ENCODE results near the gene ENO1. TPM values are rescaled to one million over a fixed set of nuclear protein-coding genes. Genes with fewer than 3 reads are reported as not detected.
A peak's percentile ranks its signal among the peaks of the same experiment; 100 is the strongest.
"Not testable (repeated sequence)": the region's sequence is repeated elsewhere in the genome, so short reads cannot be mapped to it uniquely, and the experiment has no call there.

The ENO1 gene
- total RNA-seq, 1 donor, result 1,401 TPM

- no peak for DNase-seq (ENCODE audit: low read depth)
- H3K4me3 ChIP-seq (ENCODE audit: low read depth, low read length), result no peak overlapping the region
- no peak for TF ChIP-seq CTCF (IDR thresholded peaks at IDR 0.05; ENCODE audit: insufficient read depth, low read depth, low read length)
Observed at GRCh38 chr1:8892026-8892425, 13.5 kb upstream of the ENO1 start.

DNA sequence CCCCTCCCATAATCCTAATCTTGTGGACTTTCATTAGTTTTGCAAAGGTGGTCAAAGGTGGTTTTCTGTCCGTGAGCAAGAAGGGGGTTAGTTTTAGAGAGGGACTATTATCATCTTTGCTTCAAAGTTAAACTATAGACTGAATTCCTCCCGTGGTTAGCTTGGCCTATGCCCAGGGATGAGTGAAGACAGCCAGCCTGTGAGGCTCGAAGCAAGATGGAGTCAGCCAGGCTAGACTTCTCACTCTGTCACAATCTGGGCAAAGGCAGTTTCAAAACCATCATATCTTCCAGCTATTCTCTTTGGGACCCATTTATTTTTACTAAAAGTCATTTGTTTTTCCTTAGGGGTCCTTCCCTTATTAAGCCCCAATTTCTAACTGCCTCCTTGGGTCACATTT is 12.9 kb upstream of the ENO1 start:
- TF ChIP-seq CTCF (IDR thresholded peaks at IDR 0.05; ENCODE audit: insufficient read depth, low read depth, low read length), result no peak
- H3K4me3 ChIP-seq (ENCODE audit: low read depth, low read length), result no peak overlapping the region
- DNase-seq (ENCODE audit: low read depth), result no peak

DNA sequence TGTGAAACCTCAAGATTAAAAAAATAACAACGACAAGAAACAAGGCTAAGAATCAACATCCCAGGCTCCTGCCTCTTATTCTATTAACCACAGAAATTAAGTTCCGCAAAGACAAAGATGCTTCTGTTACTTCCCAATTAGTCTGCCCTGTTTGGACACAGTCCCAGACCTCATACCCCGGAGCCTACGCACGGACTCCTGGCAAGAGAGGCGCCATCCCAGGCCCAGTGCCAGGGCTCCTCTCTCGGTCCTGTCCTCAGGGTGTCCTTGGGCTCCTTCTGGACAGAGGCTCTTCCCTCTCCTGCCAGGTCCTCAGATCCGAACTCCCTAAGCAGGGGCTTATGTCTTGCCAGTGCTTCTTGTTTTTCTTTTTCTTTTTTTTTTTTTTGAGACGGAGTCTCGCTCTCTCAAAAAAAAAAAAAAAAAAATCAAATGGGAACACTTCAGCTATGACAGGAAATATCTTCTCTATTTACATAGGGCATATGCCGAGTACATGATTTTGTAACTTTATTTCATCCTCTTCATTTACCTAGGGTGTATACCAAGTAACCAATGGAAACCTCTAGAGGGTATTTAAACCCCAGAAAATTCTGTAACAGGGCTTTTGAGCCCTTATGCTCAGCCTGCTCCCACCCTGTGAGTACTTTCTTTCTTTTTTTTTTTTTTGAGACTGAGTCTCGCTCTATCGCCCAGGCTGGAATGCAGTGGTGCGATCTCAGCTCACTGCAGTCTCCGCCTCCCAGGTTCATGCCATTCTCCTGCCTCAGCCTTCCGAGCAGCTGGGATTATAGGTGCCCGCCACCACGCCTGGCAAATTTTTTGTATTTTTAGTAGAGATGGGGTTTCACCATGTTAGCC is 11.7 kb upstream of the ENO1 start:
- TF ChIP-seq CTCF (IDR thresholded peaks at IDR 0.05; ENCODE audit: insufficient read depth, low read depth, low read length), result no peak
- H3K4me3 ChIP-seq (ENCODE audit: low read depth, low read length), result peak overlapping the region; percentile 36
- peak; percentile 88 for DNase-seq (ENCODE audit: low read depth)

DNA sequence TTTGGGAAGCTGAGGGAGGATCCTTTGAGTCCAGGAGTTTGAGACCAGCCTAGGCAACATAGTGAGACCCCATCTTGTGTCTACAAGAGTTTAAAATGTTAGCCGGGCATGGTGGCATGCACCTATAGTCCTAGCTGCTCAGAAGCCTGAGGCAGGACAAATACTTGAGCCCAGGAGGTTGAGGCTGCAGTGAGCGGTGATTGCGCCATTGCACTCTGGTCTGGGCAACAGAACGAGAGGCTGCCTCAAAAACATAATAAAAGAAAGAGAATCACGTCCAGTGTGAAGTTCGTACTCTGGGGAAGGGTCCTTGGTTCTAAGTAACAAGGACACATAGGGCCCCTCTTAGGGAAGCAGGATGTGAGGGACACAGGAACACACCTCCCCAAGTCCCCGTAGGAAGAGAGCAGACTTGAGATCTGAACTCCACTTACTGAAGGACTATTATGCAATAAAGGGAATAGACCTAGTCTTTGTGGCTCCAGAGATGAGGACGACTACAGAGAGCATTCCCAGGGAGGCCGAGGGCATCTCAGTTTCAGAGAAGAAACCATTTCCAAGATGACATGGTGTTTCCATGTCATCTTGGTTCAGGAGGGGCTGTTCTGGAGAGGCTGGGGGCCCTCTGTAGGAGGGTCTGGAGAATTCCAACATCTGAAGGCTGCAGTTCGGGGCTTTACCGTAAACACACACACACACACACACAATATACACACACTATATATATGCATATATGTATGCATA is 10.8 kb upstream of the ENO1 start:
- no peak overlapping the region for H3K4me3 ChIP-seq (ENCODE audit: low read depth, low read length)
- DNase-seq (ENCODE audit: low read depth), result no peak

DNA sequence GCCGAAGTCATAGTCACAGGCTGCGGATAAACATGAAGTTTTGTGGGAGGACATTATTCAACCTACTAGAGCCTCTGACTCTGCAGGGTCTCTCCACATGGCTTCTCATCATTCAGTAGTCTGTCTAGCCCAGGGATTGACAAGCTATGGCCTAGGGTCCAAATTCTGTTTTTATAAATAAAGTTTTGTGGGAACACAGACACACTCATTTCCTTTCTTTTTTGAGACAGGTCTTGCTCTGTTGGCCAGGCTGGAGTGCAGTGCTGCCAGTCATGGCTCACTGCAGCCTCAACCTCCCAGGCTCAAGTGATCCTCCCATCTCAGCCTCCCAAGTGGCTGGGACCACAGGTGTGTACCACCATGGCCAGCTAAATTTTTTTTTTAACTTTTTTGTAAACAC is 8.1 kb upstream of the ENO1 start:
- no peak overlapping the region for H3K4me3 ChIP-seq (ENCODE audit: low read depth, low read length)
- no peak for DNase-seq (ENCODE audit: low read depth)
- no peak for TF ChIP-seq CTCF (IDR thresholded peaks at IDR 0.05; ENCODE audit: insufficient read depth, low read depth, low read length)

More for the DNA sequence above, 10.8 kb upstream of the ENO1 start:
- TF ChIP-seq CTCF (IDR thresholded peaks at IDR 0.05; ENCODE audit: insufficient read depth, low read depth, low read length), result no peak

DNA sequence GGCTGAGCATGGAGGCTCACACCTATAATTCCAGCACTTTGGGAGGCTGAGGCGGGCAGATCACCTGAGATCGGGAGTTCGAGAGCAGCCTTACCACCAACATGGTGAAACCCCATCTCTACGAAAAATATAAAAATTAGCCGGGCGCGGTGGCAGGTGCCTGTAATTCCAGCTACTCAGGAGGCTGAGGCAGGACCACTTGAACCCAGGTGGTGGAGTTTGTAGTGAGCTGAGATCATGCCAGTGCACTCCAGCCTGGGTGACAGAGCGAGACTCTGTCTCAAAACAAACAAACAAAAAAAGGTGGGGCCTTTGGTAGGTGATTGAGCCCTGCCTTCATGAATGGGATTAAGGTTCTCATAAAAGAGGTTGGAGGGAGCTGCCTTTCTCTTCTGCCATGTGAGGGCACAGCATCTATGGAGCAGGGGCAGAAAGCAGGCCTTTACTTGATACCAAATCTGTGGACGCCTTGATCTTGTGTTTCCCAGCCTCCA is 7.6 kb upstream of the ENO1 start:
- H3K4me3 ChIP-seq (ENCODE audit: low read depth, low read length); DNase-seq (ENCODE audit: low read depth): not testable (repeated sequence)

DNA sequence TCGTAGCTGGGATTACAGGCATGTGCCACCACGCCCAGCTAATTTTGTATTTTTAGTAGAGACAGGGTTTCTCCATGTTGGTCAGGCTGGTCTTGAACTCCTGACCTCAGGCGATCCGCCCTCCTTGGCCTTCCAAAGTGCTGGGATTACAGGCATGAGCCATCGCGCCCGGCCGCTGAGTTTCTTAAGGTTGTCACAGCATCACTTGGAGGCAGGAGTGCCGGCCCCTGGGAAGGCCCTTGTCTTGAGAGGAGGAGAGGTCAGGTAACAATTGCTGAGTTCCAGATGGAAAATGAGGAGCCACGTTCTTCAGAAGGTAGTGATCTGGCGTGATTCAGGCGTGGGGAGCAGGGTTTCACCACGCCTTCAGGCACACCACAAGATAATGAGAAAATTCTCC is 5.6 kb upstream of the ENO1 start:
- not testable (repeated sequence) for DNase-seq (ENCODE audit: low read depth); H3K4me3 ChIP-seq (ENCODE audit: low read depth, low read length)
